ENCODE results near the gene PRKCH.

PRKCH gene

DNA sequence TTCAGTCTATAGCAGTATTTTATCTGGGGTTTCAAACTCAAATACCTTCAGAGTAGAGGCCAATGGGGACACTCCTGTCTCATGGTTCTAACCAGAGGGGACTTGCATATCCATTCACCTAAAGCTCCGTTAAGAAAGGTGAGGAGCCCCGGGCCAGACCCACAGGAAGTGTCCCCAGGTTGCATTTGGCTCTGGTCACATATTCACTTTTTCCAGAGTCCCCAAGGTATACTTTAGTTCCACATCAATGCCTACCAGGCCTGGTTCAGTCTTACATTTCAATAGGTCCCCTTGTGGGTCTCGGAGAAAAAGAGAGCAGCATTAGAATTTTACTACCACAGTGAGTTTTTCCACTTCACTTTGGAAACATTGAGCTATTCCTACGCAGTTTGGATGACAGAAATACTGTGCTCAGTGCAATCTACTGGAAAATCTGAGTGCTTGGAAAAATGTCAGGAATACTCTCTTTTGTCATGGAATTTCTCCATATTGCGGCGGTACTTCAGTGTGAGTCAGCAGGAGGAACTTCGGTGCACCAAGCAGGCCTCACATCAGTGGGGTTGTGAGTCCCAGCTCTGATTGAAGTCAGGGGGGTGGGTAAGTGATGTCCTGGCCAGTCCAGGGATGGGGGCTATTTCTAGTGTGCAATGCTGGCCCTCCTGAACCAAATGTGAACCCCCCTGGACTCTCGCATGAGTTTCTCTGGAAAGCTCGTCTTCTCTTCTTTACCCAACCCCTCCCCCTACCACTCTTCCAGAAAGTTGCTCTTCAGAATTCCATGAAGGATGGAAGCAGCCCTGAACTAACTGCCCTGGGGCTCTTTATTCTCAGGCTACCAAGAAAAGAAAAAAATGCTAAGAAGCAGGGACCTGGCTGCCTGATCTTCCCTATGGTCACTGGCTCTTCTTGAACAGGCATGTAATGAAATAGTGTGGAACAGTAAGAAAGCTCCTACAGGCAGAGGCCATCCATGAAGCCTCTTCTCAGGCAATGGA, 184.7 kb downstream of the PRKCH start:
- DNase-seq (ENCODE audit: low read depth in 1 of 2, low spot score in 1 of 2) = no peak

DNA sequence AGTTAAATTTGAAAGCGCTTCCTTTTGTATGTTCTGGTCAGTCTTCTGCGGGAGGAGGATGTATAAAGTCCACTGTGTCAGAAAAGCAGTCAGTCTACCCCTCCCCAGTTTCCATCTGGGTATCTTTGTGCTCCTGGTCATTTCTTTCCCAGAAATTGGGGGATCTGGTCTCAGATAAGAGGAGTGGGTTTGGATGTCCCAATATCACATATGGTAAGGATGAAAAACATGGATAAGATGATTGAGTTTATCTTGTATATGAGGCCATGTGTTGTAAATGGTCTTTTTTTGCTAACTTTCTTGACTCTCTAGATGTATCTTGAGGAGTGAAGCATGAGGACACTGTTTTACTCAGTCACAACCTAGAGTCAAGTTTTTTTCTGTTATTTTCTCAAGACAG, 187.1 kb downstream of the PRKCH start:
- no peak for DNase-seq (ENCODE audit: low read depth in 1 of 2, low spot score in 1 of 2)

DNA sequence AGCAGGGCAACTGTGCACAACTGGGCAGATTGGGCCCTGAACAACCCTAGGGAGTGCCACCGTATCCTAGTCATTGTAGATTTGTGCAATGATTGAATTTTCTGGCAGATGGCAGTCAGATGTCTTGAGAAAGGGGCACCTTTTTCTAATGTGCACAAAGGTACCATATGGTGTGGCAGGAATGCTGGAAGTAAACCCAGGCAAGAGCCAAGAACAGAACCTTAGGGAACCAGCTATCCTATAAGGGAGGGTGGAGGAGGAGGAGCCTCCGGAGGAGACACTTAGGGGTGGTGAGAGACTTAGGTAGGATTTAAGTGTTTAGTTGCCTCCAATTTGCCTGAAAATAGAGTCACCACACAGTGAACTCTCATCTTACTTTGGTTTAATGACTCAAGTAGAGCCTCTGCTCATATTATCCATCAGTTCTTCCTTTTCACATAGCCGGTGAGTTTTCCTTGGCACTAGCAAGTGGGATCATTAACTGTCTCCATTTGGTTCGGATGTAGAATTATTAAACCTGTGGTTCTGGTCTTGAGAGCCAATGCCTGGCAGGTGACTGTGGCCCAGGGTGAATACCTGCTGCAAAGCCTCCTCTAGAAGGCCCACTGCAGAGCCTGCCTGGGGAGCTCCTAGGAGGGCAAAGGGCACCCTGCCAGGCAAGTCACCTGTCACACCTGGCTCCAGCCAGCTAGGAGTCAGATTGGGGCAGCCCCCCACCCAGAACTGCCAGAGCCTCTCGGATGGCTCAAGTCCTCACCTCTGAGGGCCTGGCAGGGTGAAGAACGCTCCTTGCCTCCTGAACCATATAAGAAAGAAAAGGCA, 189.6 kb downstream of the PRKCH start:
- DNase-seq (ENCODE audit: low read depth in 1 of 2, low spot score in 1 of 2) = no peak

DNA sequence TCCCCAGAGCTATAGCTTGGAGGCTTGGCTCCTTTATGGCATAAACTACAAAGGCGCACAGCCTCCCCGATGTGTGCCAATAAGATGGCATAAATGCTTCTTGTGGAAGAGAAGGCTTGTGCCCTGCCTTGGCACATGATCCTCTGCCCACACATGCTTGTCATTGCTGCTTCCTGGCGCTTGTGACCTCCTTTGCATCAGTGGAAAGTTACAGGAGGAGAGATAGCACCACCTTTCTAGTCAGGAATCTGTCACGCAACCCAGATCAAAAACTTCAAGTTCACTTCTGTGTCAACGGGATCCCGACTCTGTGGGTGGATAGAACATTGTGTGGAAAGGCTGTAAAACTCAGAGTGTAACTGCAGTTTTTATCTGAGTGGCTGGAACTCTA, 190.2 kb downstream of the PRKCH start:
- DNase-seq (ENCODE audit: low read depth in 1 of 2, low spot score in 1 of 2) = peak in 1 of 2 donors; percentile 26

DNA sequence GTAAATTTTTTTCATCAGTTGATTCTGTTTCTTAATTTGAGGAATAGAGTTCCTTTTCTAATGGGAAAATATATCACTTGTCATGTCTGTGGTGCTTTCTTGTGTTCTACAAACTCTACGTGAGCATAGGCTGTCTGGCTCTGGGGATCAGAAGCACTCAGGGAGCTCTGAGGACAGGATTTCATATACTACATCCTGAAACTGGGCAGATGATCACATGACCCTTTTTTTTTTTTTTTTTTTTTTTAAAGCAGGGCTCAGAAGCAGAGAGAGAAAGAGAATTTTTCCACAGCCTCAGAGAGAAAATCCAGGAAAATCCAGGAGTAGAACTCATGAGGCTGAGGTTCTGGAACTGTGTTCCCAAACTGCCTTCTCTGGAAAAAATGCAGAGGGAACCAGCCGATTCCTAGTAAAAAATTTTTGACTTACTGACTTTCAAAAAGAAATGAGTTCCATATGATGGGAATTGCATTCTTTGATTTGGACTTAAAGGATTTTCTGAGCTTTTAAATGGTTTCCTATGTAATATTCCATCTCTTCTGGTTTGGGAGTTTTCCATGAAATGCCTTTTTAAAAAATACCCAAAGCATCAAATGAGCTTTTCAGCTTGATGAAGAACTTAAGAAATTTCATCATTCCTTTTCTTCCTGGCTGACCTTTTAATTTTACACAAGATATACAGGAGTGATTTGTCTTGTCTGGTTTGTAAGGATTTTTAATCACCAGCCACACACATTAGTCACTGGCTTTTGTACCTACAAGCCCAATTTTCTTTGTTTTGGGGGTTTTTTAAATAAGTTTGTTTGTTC, 190.9 kb downstream of the PRKCH start:
- no peak for DNase-seq (ENCODE audit: low read depth in 1 of 2, low spot score in 1 of 2)

DNA sequence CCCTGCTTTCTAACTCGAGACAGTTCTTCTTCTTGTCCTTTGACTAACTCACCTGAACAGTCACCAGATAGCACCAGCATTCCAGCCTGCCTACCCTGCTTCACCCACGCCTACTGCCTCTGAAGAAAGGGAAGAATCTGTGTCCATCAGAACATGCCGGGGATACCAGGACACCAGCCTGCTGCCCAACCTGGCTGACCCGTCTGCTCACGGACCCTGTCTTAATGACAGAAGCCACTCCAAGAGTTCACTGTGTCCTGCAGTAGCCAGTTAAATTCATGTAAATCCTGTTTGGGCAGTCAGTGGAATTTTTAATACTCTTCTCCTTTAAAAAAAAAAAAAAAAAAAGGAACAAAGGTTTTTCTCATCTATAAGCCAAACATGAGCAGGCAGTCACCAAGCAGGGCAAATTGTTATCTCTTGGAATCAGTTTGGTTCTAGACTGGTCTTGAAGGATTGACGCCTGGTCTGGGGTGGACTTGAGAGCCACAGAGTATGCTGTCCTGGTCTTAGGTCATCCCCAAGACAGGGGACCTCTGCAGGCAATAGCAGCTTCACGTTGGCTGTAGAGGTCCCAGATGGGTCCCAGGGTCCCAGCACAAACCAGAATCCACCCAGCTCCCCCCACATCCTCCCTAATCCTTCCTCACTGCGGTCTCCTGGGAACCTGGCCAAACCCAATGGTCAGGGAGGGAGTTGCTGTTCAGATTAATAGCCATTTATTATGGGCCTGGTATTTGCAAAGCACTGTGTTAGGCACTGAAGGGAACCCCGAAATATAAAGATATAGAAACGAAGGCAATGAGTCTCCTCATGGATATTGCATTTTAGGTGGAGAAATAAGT, 192.8 kb downstream of the PRKCH start:
- no peak for DNase-seq (ENCODE audit: low read depth in 1 of 2, low spot score in 1 of 2)

DNA sequence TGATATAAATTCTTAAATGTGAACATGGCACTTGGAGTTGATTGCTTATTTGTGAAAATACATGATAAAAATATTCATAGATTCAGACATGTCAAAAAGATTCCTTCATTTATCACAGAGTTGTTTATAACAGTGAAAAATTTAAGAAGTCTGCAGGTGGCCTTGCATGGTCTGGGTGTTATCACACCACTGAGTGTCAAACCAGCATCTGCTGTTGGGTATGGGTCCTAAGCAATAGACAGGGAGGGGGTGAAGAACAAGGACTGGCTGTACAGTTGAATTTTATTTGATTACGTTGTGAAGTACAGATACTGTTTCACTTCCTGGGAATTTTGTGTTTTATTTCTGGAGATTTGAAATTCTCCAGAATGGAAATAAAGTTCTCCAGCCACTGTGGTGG, 193.5 kb downstream of the PRKCH start:
- no peak for DNase-seq (ENCODE audit: low read depth in 1 of 2, low spot score in 1 of 2)

DNA sequence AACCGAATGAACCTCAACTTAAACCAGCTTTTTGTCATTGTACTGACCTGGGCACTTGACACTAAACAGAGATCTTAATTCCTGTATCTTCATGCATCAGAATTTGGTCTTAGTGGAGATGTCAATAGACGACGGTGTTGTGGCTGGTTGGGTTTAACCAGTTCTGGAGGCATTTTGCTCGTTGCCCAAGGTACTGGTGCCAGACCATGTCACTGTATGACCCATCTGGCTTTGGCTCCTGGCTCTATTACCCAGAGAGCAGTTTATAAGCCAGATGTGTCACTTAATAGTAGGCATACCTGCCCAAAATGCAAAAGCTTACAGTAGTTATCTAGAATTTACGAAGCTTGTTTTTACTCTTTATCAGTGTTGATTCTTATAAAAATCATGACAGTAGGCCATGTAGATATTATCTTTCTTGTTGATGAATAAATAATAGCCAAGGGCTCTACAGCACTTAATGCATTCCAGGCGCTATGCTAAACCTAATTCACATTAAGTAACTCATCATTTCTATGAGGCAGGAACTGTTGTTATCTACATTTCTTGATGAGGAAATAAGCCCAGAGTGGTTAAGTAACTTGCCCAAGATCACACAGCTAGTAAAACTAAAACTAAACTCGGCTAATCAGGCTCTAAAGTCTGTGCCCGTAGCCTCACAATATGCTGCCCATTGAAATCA, 194.2 kb downstream of the PRKCH start:
- DNase-seq (ENCODE audit: low read depth in 1 of 2, low spot score in 1 of 2) = no peak

DNA sequence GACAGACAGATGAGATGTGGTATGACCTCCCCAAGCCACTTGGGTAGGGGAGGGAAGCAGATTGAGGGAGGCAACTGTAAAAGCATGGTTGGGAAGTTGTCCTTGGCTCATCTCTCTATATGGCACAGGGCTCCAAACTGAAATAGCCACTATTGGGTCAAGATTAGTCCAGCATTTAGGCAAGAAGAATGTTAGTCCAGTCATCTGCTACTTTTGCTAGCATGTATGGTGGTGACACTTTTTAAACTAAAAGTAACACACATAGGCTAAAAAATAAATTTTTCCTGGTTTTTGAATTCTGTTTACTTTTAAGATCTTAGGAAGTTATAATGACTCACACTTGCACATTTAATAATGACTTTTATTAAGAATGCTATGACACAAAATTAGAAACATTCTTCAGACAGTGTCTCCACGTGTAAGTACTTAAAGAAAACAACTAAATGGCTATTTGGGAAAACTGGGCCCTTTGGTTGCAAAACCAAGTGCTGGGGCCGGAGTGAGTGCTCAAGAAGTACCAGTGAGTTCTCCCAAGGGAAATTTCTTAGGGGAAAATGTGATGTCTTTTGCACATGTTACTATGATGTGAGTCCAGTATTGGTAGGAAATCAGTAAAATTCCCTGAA, 194.9 kb downstream of the PRKCH start:
- no peak for DNase-seq (ENCODE audit: low read depth in 1 of 2, low spot score in 1 of 2)

DNA sequence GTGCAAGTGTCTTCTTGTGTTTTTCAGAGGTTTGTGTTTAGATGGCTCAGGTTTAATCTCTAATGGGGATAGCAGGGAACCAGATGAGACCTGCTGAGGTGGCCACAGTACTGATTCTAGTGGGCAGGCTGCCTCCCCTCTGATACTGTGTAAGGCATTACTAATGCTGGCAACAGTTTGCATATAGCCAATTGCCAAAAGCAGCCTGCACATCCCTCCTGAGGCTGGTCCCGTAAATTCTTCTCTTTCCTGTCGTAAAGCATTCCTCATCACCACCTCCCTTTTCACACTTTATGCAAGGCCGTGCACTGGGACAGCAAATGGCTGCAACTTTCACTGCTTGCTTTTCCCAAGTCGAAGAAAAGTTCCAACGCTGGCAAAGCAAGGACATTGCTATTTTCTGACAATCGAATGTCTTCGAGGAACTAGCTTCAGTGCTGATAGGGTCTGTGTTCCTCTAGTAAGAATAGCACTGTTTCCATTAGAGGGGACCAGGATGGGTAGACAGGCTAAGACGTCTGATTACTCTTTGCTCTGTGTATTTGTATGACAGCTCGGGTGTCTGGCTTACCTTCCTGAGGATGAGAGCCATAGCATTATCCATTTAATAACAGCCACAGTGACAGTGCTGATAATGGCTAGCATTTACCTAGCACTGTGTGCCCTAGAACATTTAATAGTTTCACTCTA, 195.7 kb downstream of the PRKCH start:
- DNase-seq (ENCODE audit: low read depth in 1 of 2, low spot score in 1 of 2) = no peak

DNA sequence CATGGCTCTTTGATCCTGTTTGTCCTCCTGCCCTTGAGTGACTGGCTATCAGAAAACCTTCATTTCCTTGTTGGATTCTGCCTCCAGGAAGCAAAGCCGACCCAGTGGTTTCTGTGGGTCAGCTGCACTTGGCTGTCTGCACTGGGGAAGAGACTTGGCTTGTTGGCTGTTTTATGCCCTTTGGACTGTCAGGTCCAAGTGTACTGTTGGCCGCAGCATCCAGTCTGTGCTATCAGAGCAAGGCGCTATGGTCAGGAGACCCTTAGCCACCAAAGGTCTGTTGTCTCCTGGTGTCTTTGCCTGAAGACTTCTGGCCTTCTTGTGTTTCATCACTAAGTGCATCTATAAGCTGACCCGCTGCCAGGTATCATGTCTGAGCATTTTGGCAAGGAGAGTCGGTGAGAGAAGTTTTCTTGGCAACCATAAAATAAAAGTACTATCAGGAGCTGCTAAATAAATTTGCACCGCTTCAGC, 196.6 kb downstream of the PRKCH start:
- DNase-seq (ENCODE audit: low read depth in 1 of 2, low spot score in 1 of 2) = no peak

DNA sequence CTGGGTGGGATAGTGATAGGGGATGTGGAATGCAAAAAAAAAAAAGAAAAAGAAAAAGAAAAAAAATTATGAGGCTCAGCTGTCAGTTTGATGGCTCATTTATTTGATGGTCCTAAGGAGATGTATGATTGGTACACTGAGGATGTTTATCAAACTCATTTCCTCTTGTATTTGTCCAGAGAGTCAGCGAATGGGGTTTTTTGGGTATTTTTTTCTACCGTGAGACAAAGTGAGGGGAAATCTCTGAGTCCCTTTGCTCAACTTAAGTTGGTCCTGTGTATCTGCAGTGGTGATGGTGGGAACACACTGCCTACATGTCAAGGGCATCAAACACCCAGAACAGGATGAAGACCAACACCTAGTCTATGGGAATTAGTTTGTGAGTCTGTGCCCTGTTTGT, 197.0 kb downstream of the PRKCH start:
- no peak for DNase-seq (ENCODE audit: low read depth in 1 of 2, low spot score in 1 of 2)

DNA sequence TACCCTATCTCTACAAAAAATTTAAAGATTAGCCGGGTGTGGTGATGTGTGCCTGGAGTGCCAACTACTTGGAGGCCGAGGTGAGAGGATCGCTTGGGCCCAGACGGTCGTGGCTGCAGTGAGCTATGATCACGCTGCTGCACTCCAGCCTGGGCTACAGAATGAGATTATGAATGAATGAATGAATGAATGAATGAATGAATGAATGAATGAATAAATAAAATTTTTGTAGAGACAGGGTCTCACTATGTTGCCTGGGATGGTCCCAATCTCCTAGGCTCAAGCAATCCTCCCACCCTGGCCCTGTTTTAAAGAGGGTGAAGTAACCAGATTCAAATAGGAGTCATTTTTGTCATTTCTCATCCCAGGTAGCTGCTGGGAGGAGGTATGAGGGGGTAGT, 197.7 kb downstream of the PRKCH start:
- DNase-seq (ENCODE audit: low read depth in 1 of 2, low spot score in 1 of 2) = no peak

DNA sequence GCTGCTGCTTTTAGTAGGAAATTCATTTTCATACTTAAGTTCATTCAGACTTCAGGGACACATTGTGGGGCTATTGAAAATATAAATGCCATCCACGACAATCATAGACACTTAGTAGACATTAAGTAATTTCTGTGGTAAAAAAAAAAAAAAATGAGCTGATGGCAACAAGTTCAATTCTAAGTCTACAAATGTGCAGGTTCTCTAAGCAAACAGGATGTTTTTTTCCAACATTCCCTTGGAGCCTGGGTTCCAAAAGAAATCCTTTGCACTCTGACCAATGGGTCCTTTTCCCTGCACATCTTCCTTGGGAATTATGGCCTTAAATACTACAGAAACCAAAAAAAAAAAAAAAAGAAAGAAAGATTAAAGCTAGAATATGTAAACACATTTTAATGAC, 198.4 kb downstream of the PRKCH start:
- no peak for DNase-seq (ENCODE audit: low read depth in 1 of 2, low spot score in 1 of 2)

DNA sequence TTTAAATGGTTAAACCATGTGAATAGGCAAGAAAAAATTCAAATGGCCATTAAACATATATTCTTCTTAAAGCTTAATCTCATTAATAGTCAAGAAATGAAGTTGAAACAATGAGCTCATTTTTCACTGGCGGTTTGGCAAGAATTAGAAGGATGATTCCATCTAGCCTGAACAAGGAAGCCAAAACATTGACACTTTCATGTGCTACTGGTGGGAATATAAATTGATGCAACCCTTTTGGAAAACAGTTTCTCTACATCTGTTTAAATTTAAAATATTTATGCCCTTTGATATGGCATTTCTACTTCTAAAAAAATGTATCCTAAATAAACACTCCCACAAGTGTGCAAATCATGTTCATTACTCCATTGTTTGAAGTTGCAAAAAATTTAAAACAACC, 199.2 kb downstream of the PRKCH start:
- DNase-seq (ENCODE audit: low read depth in 1 of 2, low spot score in 1 of 2) = no peak

DNA sequence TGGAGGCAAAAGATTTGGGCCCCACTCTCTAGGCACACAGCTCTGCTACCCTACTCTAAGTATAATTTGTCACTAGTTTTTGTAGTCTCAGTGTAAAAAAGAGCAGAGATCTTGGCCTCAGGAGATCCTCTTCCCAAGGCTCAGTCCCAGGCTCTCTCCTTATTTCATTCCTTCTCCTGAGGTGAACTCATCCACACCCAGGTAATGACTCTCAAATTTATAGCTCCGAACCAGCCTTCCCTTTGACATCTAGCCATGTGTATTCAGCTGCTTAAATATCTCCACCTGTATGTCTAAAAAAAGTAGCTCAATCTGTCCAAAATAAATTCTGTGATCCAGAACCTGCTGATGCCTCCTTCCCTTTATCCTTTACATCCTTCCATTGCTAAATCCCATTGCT, 200.4 kb downstream of the PRKCH start:
- no peak for DNase-seq (ENCODE audit: low read depth in 1 of 2, low spot score in 1 of 2)

DNA sequence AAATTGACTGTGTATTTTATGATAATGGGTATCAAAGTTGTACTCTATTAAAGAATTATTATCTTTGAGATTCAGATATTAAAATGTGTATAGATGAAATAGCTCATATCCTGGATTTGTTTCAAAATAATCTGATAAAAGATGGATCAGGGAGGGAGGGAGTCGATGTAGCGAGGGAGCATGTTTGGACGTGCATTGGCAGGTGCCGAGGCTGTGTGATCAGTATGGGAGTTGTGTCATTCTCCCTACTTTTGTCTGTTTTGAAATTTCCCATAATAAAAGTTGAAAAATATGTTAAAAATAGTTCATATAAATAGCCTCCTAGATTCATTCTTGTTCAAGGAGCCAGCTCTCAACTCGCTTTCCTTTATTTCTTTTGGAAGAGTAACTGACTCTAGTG, 202.4 kb downstream of the PRKCH start:
- DNase-seq (ENCODE audit: low read depth in 1 of 2, low spot score in 1 of 2) = no peak

DNA sequence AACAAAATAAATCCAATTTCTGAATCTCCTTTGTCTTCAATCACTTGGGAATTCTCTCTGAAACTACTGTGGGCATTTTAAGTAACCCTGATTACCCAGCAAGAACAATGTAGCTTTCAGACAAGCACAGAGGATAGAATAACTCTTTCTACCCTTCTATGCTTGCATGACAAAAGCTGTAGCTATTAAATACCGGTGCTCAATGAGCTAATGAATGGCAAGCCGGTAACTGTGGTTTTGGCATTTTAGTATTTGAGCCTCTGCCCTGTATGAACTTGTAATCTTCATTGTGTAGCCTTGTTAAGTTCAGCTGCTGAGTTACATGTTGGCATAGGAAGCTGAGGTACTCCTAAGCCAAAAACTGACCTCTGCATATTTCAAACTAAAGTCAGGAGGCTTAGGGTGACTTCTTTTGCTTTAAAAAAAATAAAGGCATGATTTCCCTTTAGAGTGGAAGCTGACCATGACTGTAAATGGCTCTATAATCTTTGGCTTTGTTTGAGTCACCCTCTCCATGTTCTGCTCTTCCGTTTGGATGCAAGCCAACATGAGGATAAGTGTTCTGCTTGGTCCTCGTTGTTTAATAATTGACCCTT, 202.9 kb downstream of the PRKCH start:
- no peak for DNase-seq (ENCODE audit: low read depth in 1 of 2, low spot score in 1 of 2)

All from stimulated activated CD4-positive, alpha-beta T cell treated with anti-CD3 and anti-CD28 coated beads, Interleukin-15, amount 100 ng/mL, for 1 hour (primary cell).